Measurements from ENCODE around the gene RPTOR. TPM values are rescaled to one million over a fixed set of nuclear protein-coding genes. Genes with fewer than 3 reads are reported as not detected.
A peak's percentile ranks its signal among the peaks of the same experiment; 100 is the strongest.

The RPTOR gene
- total RNA-seq, 4 donors from 2014 or later, result 19.0 to 48.3 (median 27.3) TPM

GRCh38 chr17:80782536-80783427, 238.1 kb downstream of the RPTOR start:
- no peak for TF ChIP-seq CTCF (IDR thresholded peaks at IDR 0.05)
- no peak for TF ChIP-seq POLR2A (IDR thresholded peaks at IDR 0.05)
- intact Hi-C loops (cut with DNase I; ENCODE audit: low total_unique reads), result no loop called here
- Histone ChIP-seq H3K36me3 (no peaks in the 10 kb centered on the region), H3K9me3 (no peaks in the 10 kb centered on the region), H3K4me3 (no peak overlapping the region), H3K27ac (peak overlapping the region in 1 of 2 donors; percentile 9), H3K27me3 (no peaks in the 10 kb centered on the region), H3K4me1 (no peaks in the 10 kb centered on the region)
- no peak for DNase-seq

GRCh38 chr17:80783486-80783885, 238.8 kb downstream of the RPTOR start:
- Histone ChIP-seq H3K27me3 (no peaks in the 10 kb centered on the region), H3K27ac (no peak overlapping the region), H3K4me1 (no peaks in the 10 kb centered on the region), H3K9me3 (no peaks in the 10 kb centered on the region), H3K36me3 (no peaks in the 10 kb centered on the region), H3K4me3 (no peak overlapping the region)
- TF ChIP-seq POLR2A (IDR thresholded peaks at IDR 0.05), result no peak
- no peak for TF ChIP-seq CTCF (IDR thresholded peaks at IDR 0.05)
- intact Hi-C loops (cut with DNase I; ENCODE audit: low total_unique reads), result no loop called here
- no peak for DNase-seq

GRCh38 chr17:80783971-80784370, 239.3 kb downstream of the RPTOR start:
- intact Hi-C loops (cut with DNase I; ENCODE audit: low total_unique reads), result no loop called here
- Histone ChIP-seq H3K9me3 (no peaks in the 10 kb centered on the region), H3K27me3 (no peaks in the 10 kb centered on the region), H3K4me3 (no peak overlapping the region), H3K27ac (peak overlapping the region in 1 of 2 donors; percentile 16), H3K36me3 (no peaks in the 10 kb centered on the region), H3K4me1 (no peaks in the 10 kb centered on the region)
- no peak for TF ChIP-seq POLR2A (IDR thresholded peaks at IDR 0.05)
- no peak for TF ChIP-seq CTCF (IDR thresholded peaks at IDR 0.05)
- no peak for DNase-seq

GRCh38 chr17:80785477-80786178, 241.0 kb downstream of the RPTOR start:
- TF ChIP-seq POLR2A (IDR thresholded peaks at IDR 0.05) (no peak), CTCF (IDR thresholded peaks at IDR 0.05) (no peak)
- no peak overlapping the region for H3K4me3 ChIP-seq
- DNase-seq, result no peak
- no peaks in the 10 kb centered on the region for H3K27me3 ChIP-seq
- no peaks in the 10 kb centered on the region for H3K36me3 ChIP-seq
- no peaks in the 10 kb centered on the region for H3K4me1 ChIP-seq
- intact Hi-C loops (cut with DNase I; ENCODE audit: low total_unique reads), result no loop called here
- H3K9me3 ChIP-seq, result no peaks in the 10 kb centered on the region
- no peak overlapping the region for H3K27ac ChIP-seq

- TF ChIP-seq CTCF (IDR thresholded peaks at IDR 0.05), result no peak
- TF ChIP-seq POLR2A (IDR thresholded peaks at IDR 0.05), result no peak
- H3K27me3 ChIP-seq, result no peaks in the 10 kb centered on the region
- no peak overlapping the region for H3K4me3 ChIP-seq
- H3K9me3 ChIP-seq, result no peaks in the 10 kb centered on the region
- DNase-seq, result no peak
- H3K4me1 ChIP-seq, result peaks cover 0 to 4% of the 10 kb centered on the region in 2 donors
- H3K27ac ChIP-seq, result no peak overlapping the region
- intact Hi-C loops (cut with DNase I; ENCODE audit: low total_unique reads), result no loop called here
- H3K36me3 ChIP-seq, result no peaks in the 10 kb centered on the region
These were observed 241.8 kb downstream of the RPTOR start for GRCh38 chr17:80786470-80786869.
